Esophagus squamous epithelium (tissue), 4 donors: ENCODE results near the gene PCSK5.

Experiments
- CTCF ChIP-seq, 6 experiments: fragments of 450-650 bp in 4 of 6; fragments of 200-600 bp in 2 of 6; sonication (generic) in 2 of 6; IDR thresholded peaks; one replicate each; pipeline ENCODE4 v1.5.1; 2016 to 2019; ENCODE audit warnings: antibody characterized with exemption in 6 of 6, mild to moderate bottlenecking in 4 of 6, moderate library complexity in 4 of 6
- POLR2A ChIP-seq, 4 donors: fragments of 450-650 bp; IDR thresholded peaks; one replicate each; pipeline ENCODE4 v1.6.1; 2017; ENCODE audit warnings: antibody characterized with exemption in 4 of 4, mild to moderate bottlenecking in 4 of 4, moderate library complexity in 3 of 4

- no peak for TF ChIP-seq CTCF (IDR thresholded peaks at IDR 0.05)
- TF ChIP-seq POLR2A (IDR thresholded peaks at IDR 0.05) = no peak
Observed at GRCh38 chr9:76137931-76138330, 247.5 kb downstream of the PCSK5 start.
